DMS53 treated with DMSO at 0.1 percent for 48 hours (cell line): ENCODE results near the gene RNU6-8.

ENCODE experiments used
- DNase-seq: peaks from one replicate; lab custom pipeline; 2025; ENCODE audit not compliant: unreplicated experiment; lab: John Stamatoyannopoulos, UW

Gene RNU6-8

GRCh38 chr14:32202998-32203882, at the start of gene RNU6-8:
Gene RNU6-8, minus strand, starts transcription at chr14:32203269.
- DNase-seq, result peak; percentile 55

- peak; percentile 48 for DNase-seq
Observed at GRCh38 chr14:32252030-32252670, 49.1 kb upstream of the RNU6-8 start.

- DNase-seq, result no peak
Observed at GRCh38 chr14:32251530-32251929, 48.5 kb upstream of the RNU6-8 start.

GRCh38 chr14:32250681-32251080, 47.6 kb upstream of the RNU6-8 start:
- no peak for DNase-seq

- DNase-seq, result no peak
Observed at GRCh38 chr14:32249780-32250179, 46.7 kb upstream of the RNU6-8 start.

- no peak for DNase-seq
Observed at GRCh38 chr14:32249371-32249770, 46.3 kb upstream of the RNU6-8 start.

- no peak for DNase-seq
Observed at GRCh38 chr14:32246751-32247150, 43.7 kb upstream of the RNU6-8 start.

- DNase-seq, result no peak
Observed at GRCh38 chr14:32244404-32244803, 41.3 kb upstream of the RNU6-8 start.

- no peak for DNase-seq
Observed at GRCh38 chr14:32233260-32233659, 30.2 kb upstream of the RNU6-8 start.

- DNase-seq, result no peak
Observed at GRCh38 chr14:32232481-32232880, 29.4 kb upstream of the RNU6-8 start.

- DNase-seq, result no peak
Observed at GRCh38 chr14:32230695-32231280, 27.7 kb upstream of the RNU6-8 start.

- no peak for DNase-seq
Observed at GRCh38 chr14:32230181-32230580, 27.1 kb upstream of the RNU6-8 start.

GRCh38 chr14:32226056-32226455, 23.0 kb upstream of the RNU6-8 start:
- no peak for DNase-seq

GRCh38 chr14:32225378-32225920, 22.4 kb upstream of the RNU6-8 start:
- DNase-seq, result no peak

GRCh38 chr14:32224737-32225377, 21.8 kb upstream of the RNU6-8 start:
- peak; percentile 22 for DNase-seq

GRCh38 chr14:32217301-32217700, 14.2 kb upstream of the RNU6-8 start:
- DNase-seq, result no peak

GRCh38 chr14:32212833-32213232, 9.8 kb upstream of the RNU6-8 start:
- no peak for DNase-seq

GRCh38 chr14:32211068-32211404, 8.0 kb upstream of the RNU6-8 start:
- DNase-seq, result no peak

GRCh38 chr14:32209471-32209870, 6.4 kb upstream of the RNU6-8 start:
- DNase-seq, result no peak

GRCh38 chr14:32208490-32208889, 5.4 kb upstream of the RNU6-8 start:
- no peak for DNase-seq

GRCh38 chr14:32206552-32206951, 3.5 kb upstream of the RNU6-8 start:
- DNase-seq, result no peak
